ENCODE data around the gene NR6A1. TPM values are rescaled to one million over a fixed set of nuclear protein-coding genes. Genes with fewer than 3 reads are reported as not detected.

The NR6A1 gene
- total and polyA plus RNA-seq, 2 of the 13 experiments (the other 11 are each of a cell fraction or from before 2014, with no cell fraction given): 28.1 to 31.5 TPM

DNA sequence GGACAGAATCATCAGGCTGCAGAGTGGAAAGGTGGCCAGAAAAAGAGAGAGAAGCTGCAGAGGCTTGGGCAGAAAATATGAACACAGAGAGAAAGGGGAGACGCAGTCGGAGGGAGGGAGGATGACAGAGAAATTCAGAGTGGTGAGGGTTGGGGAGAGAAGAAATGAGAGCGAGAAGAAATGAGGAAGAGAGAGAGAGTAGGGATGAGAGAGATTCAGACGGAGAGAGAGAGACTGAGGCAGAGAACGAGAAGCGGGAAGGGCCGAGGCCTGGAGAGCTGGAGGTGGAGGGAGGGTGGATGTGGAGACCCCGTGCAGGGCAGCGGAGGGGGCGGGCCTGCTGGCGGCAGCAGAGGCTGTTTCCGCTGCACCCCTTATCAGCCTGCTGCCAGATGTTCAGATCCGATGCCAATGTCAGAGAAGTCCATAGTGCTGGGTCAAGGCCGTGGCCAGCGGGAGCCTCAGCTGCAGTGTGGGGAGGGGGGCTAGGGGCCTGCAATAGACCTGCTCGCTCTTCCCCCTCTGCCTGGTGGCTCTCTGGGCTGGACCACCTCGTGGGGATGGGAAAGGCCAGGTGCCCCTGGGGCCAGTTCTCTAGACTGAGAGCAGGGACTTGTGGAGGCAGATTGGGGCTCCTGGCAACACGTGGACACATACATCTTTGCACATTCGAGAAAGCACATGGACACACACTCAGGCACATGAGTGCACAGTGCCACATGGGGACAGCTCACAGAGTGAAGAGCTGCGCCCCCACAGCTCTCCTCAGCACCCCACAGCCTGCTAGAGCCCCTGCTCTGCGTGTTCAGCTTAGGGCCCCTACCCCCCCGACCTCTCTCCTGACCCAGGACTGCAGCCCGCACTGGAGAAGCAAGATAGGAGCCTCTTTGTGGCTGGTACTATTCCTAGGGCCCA is 259.0 kb downstream of the NR6A1 start (continued):
- TF ChIP-seq ZNF432 (CRISPR knock-in tag; IDR thresholded peaks at IDR 0.05; ENCODE audit: borderline replicate concordance): no peak
- 0 out of 2 replicates have a peak, but pooled peaks have one; percentile 15 for TF ChIP-seq ZKSCAN8 (CRISPR knock-in tag; IDR thresholded peaks at IDR 0.05; ENCODE audit: borderline replicate concordance)
- no peak for TF ChIP-seq ZNF329 (CRISPR knock-in tag; IDR thresholded peaks at IDR 0.05; ENCODE audit: low read depth)
- TF ChIP-seq XBP1 (CRISPR knock-in tag; IDR thresholded peaks at IDR 0.05): no peak
- TF ChIP-seq, protein P1, sequence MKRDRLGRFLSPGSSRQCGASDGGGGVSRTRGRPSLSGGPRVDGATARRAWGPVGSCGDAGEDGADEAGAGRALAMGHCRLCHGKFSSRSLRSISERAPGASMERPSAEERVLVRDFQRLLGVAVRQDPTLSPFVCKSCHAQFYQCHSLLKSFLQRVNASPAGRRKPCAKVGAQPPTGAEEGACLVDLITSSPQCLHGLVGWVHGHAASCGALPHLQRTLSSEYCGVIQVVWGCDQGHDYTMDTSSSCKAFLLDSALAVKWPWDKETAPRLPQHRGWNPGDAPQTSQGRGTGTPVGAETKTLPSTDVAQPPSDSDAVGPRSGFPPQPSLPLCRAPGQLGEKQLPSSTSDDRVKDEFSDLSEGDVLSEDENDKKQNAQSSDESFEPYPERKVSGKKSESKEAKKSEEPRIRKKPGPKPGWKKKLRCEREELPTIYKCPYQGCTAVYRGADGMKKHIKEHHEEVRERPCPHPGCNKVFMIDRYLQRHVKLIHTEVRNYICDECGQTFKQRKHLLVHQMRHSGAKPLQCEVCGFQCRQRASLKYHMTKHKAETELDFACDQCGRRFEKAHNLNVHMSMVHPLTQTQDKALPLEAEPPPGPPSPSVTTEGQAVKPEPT (CRISPR knock-in tag; IDR thresholded peaks at IDR 0.05; ENCODE audit: low read depth): no peak
- TF ChIP-seq ZFP36L1 (CRISPR knock-in tag; IDR thresholded peaks at IDR 0.05): no peak; the same call in 1 of the 2 replicates
- no peak for TF ChIP-seq ZNF260 (CRISPR knock-in tag; IDR thresholded peaks at IDR 0.05; ENCODE audit: borderline replicate concordance, low read depth)
- no peak for TF ChIP-seq ZFP36L2 (CRISPR knock-in tag; IDR thresholded peaks at IDR 0.05)
- no peak; the same call in 1 of the 2 replicates for TF ChIP-seq JDP2 (CRISPR knock-in tag; IDR thresholded peaks at IDR 0.05; ENCODE audit: borderline replicate concordance)
- no peak for TF ChIP-seq ARID2 (CRISPR knock-in tag; IDR thresholded peaks at IDR 0.05; ENCODE audit: borderline replicate concordance)
- no peak for TF ChIP-seq ZNF121 (CRISPR knock-in tag; IDR thresholded peaks at IDR 0.05)
- peak; percentile 92 for TF ChIP-seq ZMYM3 (CRISPR knock-in tag; IDR thresholded peaks at IDR 0.05)
- TF ChIP-seq ZNF343 (CRISPR knock-in tag; IDR thresholded peaks at IDR 0.05): peak; percentile 29; the same call in 1 of the 2 replicates
- TF ChIP-seq, protein P2, sequence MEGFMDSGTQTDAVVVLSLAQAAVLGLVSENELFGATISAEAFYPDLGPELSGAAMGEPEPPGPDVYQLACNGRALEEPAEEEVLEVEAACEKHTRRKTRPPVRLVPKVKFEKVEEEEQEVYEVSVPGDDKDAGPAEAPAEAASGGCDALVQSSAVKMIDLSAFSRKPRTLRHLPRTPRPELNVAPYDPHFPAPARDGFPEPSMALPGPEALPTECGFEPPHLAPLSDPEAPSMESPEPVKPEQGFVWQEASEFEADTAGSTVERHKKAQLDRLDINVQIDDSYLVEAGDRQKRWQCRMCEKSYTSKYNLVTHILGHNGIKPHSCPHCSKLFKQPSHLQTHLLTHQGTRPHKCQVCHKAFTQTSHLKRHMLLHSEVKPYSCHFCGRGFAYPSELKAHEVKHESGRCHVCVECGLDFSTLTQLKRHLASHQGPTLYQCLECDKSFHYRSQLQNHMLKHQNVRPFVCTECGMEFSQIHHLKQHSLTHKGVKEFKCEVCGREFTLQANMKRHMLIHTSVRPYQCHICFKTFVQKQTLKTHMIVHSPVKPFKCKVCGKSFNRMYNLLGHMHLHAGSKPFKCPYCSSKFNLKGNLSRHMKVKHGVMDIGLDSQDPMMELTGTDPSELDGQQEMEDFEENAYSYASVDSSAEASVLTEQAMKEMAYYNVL (CRISPR knock-in tag; IDR thresholded peaks at IDR 0.05; ENCODE audit: borderline replicate concordance): peak; percentile 80
- TF ChIP-seq, protein P3, sequence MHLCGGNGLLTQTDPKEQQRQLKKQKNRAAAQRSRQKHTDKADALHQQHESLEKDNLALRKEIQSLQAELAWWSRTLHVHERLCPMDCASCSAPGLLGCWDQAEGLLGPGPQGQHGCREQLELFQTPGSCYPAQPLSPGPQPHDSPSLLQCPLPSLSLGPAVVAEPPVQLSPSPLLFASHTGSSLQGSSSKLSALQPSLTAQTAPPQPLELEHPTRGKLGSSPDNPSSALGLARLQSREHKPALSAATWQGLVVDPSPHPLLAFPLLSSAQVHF (CRISPR knock-in tag; IDR thresholded peaks at IDR 0.05): no peak
- no peak for TF ChIP-seq PAF1 (CRISPR knock-in tag; IDR thresholded peaks at IDR 0.05)
- TF ChIP-seq, protein P4, sequence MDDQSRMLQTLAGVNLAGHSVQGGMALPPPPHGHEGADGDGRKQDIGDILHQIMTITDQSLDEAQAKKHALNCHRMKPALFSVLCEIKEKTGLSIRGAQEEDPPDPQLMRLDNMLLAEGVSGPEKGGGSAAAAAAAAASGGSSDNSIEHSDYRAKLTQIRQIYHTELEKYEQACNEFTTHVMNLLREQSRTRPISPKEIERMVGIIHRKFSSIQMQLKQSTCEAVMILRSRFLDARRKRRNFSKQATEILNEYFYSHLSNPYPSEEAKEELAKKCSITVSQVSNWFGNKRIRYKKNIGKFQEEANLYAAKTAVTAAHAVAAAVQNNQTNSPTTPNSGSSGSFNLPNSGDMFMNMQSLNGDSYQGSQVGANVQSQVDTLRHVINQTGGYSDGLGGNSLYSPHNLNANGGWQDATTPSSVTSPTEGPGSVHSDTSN (CRISPR knock-in tag; IDR thresholded peaks at IDR 0.05; ENCODE audit: borderline replicate concordance): no peak
- TF ChIP-seq NCOR1 (IDR thresholded peaks at IDR 0.05; ENCODE audit: borderline replicate concordance, low read length): no peak; the same call in 1 of the 2 replicates
- TF ChIP-seq ZNF713 (CRISPR knock-in tag; IDR thresholded peaks at IDR 0.05): no peak
- TF ChIP-seq PHF21A (CRISPR knock-in tag; IDR thresholded peaks at IDR 0.05): peak; percentile 66; the same call in 1 of the 2 replicates
- no peak for TF ChIP-seq MATR3 (CRISPR knock-in tag; IDR thresholded peaks at IDR 0.05)
- peak; percentile 88 for TF ChIP-seq NR2C2 (CRISPR knock-in tag; IDR thresholded peaks at IDR 0.05; ENCODE audit: borderline replicate concordance)
- no peak for TF ChIP-seq PRPF4 (IDR thresholded peaks at IDR 0.05; ENCODE audit: low read depth, low read length, poor library complexity, severe bottlenecking)
- no peak; the same call in 1 of the 2 replicates for TF ChIP-seq RNF2 (conservative IDR thresholded peaks at IDR 0.05; ENCODE audit: low read depth)
